HG03565 (cell line): Measurements from ENCODE around the gene LRP5.
"Not testable (repeated sequence)": the region's sequence is repeated elsewhere in the genome, so short reads cannot be mapped to it uniquely, and the experiment has no call there.

Source experiments
- ATAC-seq: cut with Tn5 transposase; IDR thresholded peaks from one replicate; pipeline ENCODE4 v1.9.1; 2021; ENCODE audit warnings: mild to moderate bottlenecking, moderate library complexity; ENCODE audit not compliant: unreplicated experiment

Gene LRP5

GRCh38 chr11:68386331-68386978, 74.1 kb downstream of the LRP5 start:
- no peak for ATAC-seq

- ATAC-seq = no peak
Observed at GRCh38 chr11:68387840-68388239, 75.4 kb downstream of the LRP5 start.

GRCh38 chr11:68388595-68389198, 76.3 kb downstream of the LRP5 start:
- ATAC-seq = no peak

GRCh38 chr11:68390315-68390714, 77.9 kb downstream of the LRP5 start:
- ATAC-seq = no peak

GRCh38 chr11:68392822-68393221, 80.4 kb downstream of the LRP5 start:
- no peak for ATAC-seq

- ATAC-seq = no peak
Observed at GRCh38 chr11:68396516-68396915, 84.1 kb downstream of the LRP5 start.

- no peak for ATAC-seq
Observed at GRCh38 chr11:68397256-68397655, 84.9 kb downstream of the LRP5 start.

GRCh38 chr11:68398995-68399851, 86.8 kb downstream of the LRP5 start:
- no peak for ATAC-seq

- no peak for ATAC-seq
Observed at GRCh38 chr11:68399916-68400315, 87.5 kb downstream of the LRP5 start.

GRCh38 chr11:68400584-68400983, 88.2 kb downstream of the LRP5 start:
- ATAC-seq = not testable (repeated sequence)

GRCh38 chr11:68401856-68402255, 89.5 kb downstream of the LRP5 start:
- no peak for ATAC-seq

- ATAC-seq = no peak
Observed at GRCh38 chr11:68402355-68403031, 90.1 kb downstream of the LRP5 start.

- no peak for ATAC-seq
Observed at GRCh38 chr11:68403424-68403823, 91.0 kb downstream of the LRP5 start.

GRCh38 chr11:68403831-68404230, 91.4 kb downstream of the LRP5 start:
- no peak for ATAC-seq

- no peak for ATAC-seq
Observed at GRCh38 chr11:68406324-68407313, 94.2 kb downstream of the LRP5 start.

- ATAC-seq = no peak
Observed at GRCh38 chr11:68408512-68408911, 96.1 kb downstream of the LRP5 start.

- ATAC-seq = no peak
Observed at GRCh38 chr11:68409748-68410344, 97.5 kb downstream of the LRP5 start.

- no peak for ATAC-seq
Observed at GRCh38 chr11:68411501-68411991, 99.2 kb downstream of the LRP5 start.

- ATAC-seq = peak; percentile 53
Observed at GRCh38 chr11:68412593-68413475, 100.4 kb downstream of the LRP5 start.
